ENCODE results near the gene PRKAG2.

DNA sequence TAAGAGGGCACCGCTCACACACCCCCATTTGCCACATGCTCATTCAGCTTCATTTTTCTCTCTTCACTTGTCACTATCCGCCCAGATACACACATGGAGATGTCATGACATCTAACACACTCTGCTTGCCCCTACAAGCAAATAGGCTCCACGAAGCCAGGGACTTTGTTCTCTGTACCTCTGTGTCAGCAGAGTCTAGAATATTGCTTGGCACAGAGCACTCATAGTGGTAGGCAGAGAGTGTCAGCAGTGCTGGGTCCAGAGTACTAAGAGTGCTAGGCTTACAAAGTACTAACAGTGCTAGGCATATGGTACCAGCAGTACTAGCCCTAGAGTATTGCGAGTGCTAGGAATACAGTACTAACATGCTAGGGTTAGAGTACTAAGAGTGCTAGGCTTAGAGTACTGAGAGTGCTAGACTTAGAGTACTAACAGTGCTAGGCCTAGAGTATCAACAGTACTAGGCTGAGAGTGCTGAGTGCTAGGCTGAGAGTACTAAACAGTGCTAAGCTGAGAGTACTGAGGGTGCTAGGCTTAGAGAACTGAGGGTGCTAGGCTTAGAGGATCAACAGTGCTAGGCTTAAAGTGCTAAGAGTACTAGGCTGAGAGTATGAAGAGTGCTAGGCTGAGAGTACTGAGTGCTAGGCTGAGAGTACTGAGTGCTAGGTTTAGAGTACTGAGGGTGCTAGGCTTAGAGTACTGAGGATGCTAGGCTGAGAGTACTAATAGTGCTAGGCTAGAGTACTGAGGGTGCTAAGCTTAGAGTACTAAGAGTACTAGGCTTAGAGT is 166.1 kb downstream of the PRKAG2 start:
- TF ChIP-seq, protein P1, sequence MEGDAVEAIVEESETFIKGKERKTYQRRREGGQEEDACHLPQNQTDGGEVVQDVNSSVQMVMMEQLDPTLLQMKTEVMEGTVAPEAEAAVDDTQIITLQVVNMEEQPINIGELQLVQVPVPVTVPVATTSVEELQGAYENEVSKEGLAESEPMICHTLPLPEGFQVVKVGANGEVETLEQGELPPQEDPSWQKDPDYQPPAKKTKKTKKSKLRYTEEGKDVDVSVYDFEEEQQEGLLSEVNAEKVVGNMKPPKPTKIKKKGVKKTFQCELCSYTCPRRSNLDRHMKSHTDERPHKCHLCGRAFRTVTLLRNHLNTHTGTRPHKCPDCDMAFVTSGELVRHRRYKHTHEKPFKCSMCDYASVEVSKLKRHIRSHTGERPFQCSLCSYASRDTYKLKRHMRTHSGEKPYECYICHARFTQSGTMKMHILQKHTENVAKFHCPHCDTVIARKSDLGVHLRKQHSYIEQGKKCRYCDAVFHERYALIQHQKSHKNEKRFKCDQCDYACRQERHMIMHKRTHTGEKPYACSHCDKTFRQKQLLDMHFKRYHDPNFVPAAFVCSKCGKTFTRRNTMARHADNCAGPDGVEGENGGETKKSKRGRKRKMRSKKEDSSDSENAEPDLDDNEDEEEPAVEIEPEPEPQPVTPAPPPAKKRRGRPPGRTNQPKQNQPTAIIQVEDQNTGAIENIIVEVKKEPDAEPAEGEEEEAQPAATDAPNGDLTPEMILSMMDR (IDR thresholded peaks at IDR 0.05): no peak
- TF ChIP-seq EP300 (IDR thresholded peaks at IDR 0.05): no peak
